Measurements from ENCODE around the gene ROR1.

ROR1 gene

GRCh38 chr1:64135462-64136223, 361.8 kb downstream of the ROR1 start:
- Histone ChIP-seq H3K4me3 (ENCODE audit: severe bottlenecking) (no peak overlapping the region), H3K9me3 (ENCODE audit: severe bottlenecking) (no peaks in the 10 kb centered on the region), H3K4me1 (ENCODE audit: insufficient read depth, poor library complexity, severe bottlenecking) (peaks cover 26% of the 10 kb centered on the region), H3K36me3 (ENCODE audit: low read depth) (no peaks in the 10 kb centered on the region), H3K27me3 (ENCODE audit: insufficient read depth, poor library complexity, severe bottlenecking) (no peaks in the 10 kb centered on the region), H3K27ac (ENCODE audit: poor library complexity, severe bottlenecking) (peak overlapping the region; percentile 85)
- ATAC-seq (ENCODE audit: low read depth) (no peak), DNase-seq (ENCODE audit: low spot score) (no peak)
- TF ChIP-seq CTCF (IDR thresholded peaks at IDR 0.05; ENCODE audit: poor library complexity, severe bottlenecking): no peak

- H3K4me3 ChIP-seq (ENCODE audit: severe bottlenecking): no peak overlapping the region
- TF ChIP-seq CTCF (IDR thresholded peaks at IDR 0.05; ENCODE audit: poor library complexity, severe bottlenecking): no peak
- no peaks in the 10 kb centered on the region for H3K9me3 ChIP-seq (ENCODE audit: severe bottlenecking)
- no peak for ATAC-seq (ENCODE audit: low read depth)
- DNase-seq (ENCODE audit: low spot score): no peak
- H3K27ac ChIP-seq (ENCODE audit: poor library complexity, severe bottlenecking): peak overlapping the region; percentile 85
- H3K4me1 ChIP-seq (ENCODE audit: insufficient read depth, poor library complexity, severe bottlenecking): peaks cover 26% of the 10 kb centered on the region
- H3K27me3 ChIP-seq (ENCODE audit: insufficient read depth, poor library complexity, severe bottlenecking): no peaks in the 10 kb centered on the region
- no peaks in the 10 kb centered on the region for H3K36me3 ChIP-seq (ENCODE audit: low read depth)
These were observed 362.5 kb downstream of the ROR1 start for GRCh38 chr1:64136296-64136695.

- no peak overlapping the region for H3K4me3 ChIP-seq (ENCODE audit: severe bottlenecking)
- ATAC-seq (ENCODE audit: low read depth) (peak; percentile 32; the same call in 2 of the 3 replicates), DNase-seq (ENCODE audit: low spot score) (no peak)
- no peaks in the 10 kb centered on the region for H3K9me3 ChIP-seq (ENCODE audit: severe bottlenecking)
- H3K27me3 ChIP-seq (ENCODE audit: insufficient read depth, poor library complexity, severe bottlenecking): no peaks in the 10 kb centered on the region
- peak overlapping the region; percentile 85 for H3K27ac ChIP-seq (ENCODE audit: poor library complexity, severe bottlenecking)
- H3K36me3 ChIP-seq (ENCODE audit: low read depth): no peaks in the 10 kb centered on the region
- TF ChIP-seq CTCF (IDR thresholded peaks at IDR 0.05; ENCODE audit: poor library complexity, severe bottlenecking): peak; percentile 95
- peaks cover 26% of the 10 kb centered on the region for H3K4me1 ChIP-seq (ENCODE audit: insufficient read depth, poor library complexity, severe bottlenecking)
These were observed 363.1 kb downstream of the ROR1 start for GRCh38 chr1:64136752-64137411.

- DNase-seq (ENCODE audit: low spot score): no peak
- Histone ChIP-seq H3K36me3 (ENCODE audit: low read depth) (no peaks in the 10 kb centered on the region), H3K27me3 (ENCODE audit: insufficient read depth, poor library complexity, severe bottlenecking) (no peaks in the 10 kb centered on the region), H3K4me3 (ENCODE audit: severe bottlenecking) (no peak overlapping the region), H3K9me3 (ENCODE audit: severe bottlenecking) (no peaks in the 10 kb centered on the region), H3K27ac (ENCODE audit: poor library complexity, severe bottlenecking) (no peak overlapping the region), H3K4me1 (ENCODE audit: insufficient read depth, poor library complexity, severe bottlenecking) (peaks cover 26% of the 10 kb centered on the region)
- peak; percentile 69 for TF ChIP-seq CTCF (IDR thresholded peaks at IDR 0.05; ENCODE audit: poor library complexity, severe bottlenecking)
- no peak for ATAC-seq (ENCODE audit: low read depth)
These were observed 363.6 kb downstream of the ROR1 start for GRCh38 chr1:64137412-64137803.

GRCh38 chr1:64139877-64140276, 366.1 kb downstream of the ROR1 start:
- no peak for ATAC-seq (ENCODE audit: low read depth)

More at GRCh38 chr1:64139877-64140276, 366.1 kb downstream of the ROR1 start:
- Histone ChIP-seq H3K36me3 (ENCODE audit: low read depth) (no peaks in the 10 kb centered on the region), H3K27me3 (ENCODE audit: insufficient read depth, poor library complexity, severe bottlenecking) (no peaks in the 10 kb centered on the region), H3K9me3 (ENCODE audit: severe bottlenecking) (no peaks in the 10 kb centered on the region), H3K27ac (ENCODE audit: poor library complexity, severe bottlenecking) (no peak overlapping the region), H3K4me1 (ENCODE audit: insufficient read depth, poor library complexity, severe bottlenecking) (peaks cover 10% of the 10 kb centered on the region), H3K4me3 (ENCODE audit: severe bottlenecking) (no peak overlapping the region)
- no peak for TF ChIP-seq CTCF (IDR thresholded peaks at IDR 0.05; ENCODE audit: poor library complexity, severe bottlenecking)
- no peak for DNase-seq (ENCODE audit: low spot score)

Measured in RWPE2 (cell line).